Thymus (tissue), 11 donors: Measurements from ENCODE around the gene AOX1. TPM values are rescaled to one million over a fixed set of nuclear protein-coding genes. Genes with fewer than 3 reads are reported as not detected.

Experiments used
- DNase-seq, 9 donors: peaks; one replicate each; pipeline ENCODE4 v3.0.0-alpha.2; 2013; ENCODE audit warnings: low spot score in 9 of 9, low read depth in 6 of 9, missing footprints in 1 of 9
- H3K27ac ChIP-seq, 2 donors: one replicate each; pipeline ENCODE4 v1.5.1; 2013; ENCODE audit warnings: control low read depth in 1 of 2, low read depth in 1 of 2, low read length in 1 of 2, mild to moderate bottlenecking in 1 of 2, moderate library complexity in 1 of 2
- H3K27me3 ChIP-seq, 2 donors: one replicate each; pipeline ENCODE4 v1.5.1; 2013; ENCODE audit warnings: low read length in 1 of 2; ENCODE audit not compliant: control insufficient read depth in 2 of 2, insufficient read depth in 1 of 2
- H3K36me3 ChIP-seq, 2 donors: one replicate each; pipeline ENCODE4 v1.5.1; 2013; ENCODE audit warnings: low read length in 1 of 2, mild to moderate bottlenecking in 1 of 2, moderate library complexity in 1 of 2; ENCODE audit not compliant: control insufficient read depth in 2 of 2, insufficient read depth in 2 of 2
- H3K4me1 ChIP-seq, 2 donors: one replicate each; pipeline ENCODE4 v1.5.1; 2013; ENCODE audit warnings: low read length in 2 of 2; ENCODE audit not compliant: control insufficient read depth in 2 of 2, insufficient read depth in 2 of 2
- H3K4me3 ChIP-seq, 2 donors: one replicate each; pipeline ENCODE4 v1.5.1; 2013; ENCODE audit warnings: low read length in 2 of 2, control low read depth in 1 of 2, mild to moderate bottlenecking in 1 of 2
- H3K9me3 ChIP-seq, 2 donors: one replicate each; pipeline ENCODE4 v1.5.1; 2013; ENCODE audit warnings: low read length in 1 of 2, mild to moderate bottlenecking in 1 of 2; ENCODE audit not compliant: control insufficient read depth in 2 of 2, insufficient read depth in 1 of 2
- WGBS: extraction: QIAGEN DNeasy Blood & Tissue Kit; methylation state at CpG from one replicate; pipeline ENCODE4 v1.1.7; 2013; 5-methylcytosine and 5-hydroxymethylcytosine counted together
- polyA plus RNA-seq: library from polyadenylated mRNA; stranded (reverse); fragments of 200-250 nt; gene quantifications from one replicate; pipeline ENCODE4 v1.2.3, GENCODE V29; 2013
- total RNA-seq: library from RNA; stranded (reverse); fragments of 120-200 nt; gene quantifications from one replicate; pipeline ENCODE4 v1.2.4, GENCODE V29; 2013
- donor health status: healthy.

Gene AOX1
- total and polyA plus RNA-seq, 2 donors: 0.42 to 10.7 TPM

- no peak for DNase-seq
- no peak overlapping the region for H3K27ac ChIP-seq
- WGBS: 98% methylated on average over 1 of the region's 1 CpG
- H3K36me3 ChIP-seq: no peaks in the 10 kb centered on the region
- H3K4me1 ChIP-seq: no peaks in the 10 kb centered on the region
- peaks cover 0 to 4% of the 10 kb centered on the region in 2 donors for H3K9me3 ChIP-seq
- H3K4me3 ChIP-seq: no peak overlapping the region
- no peaks in the 10 kb centered on the region for H3K27me3 ChIP-seq
These were observed 66.3 kb downstream of the AOX1 start for GRCh38 chr2:200652158-200652557.

GRCh38 chr2:200653021-200653420 lies 67.2 kb downstream of the AOX1 start:
- Histone ChIP-seq H3K9me3 (peaks cover 0 to 4% of the 10 kb centered on the region in 2 donors), H3K27me3 (no peaks in the 10 kb centered on the region), H3K4me3 (no peak overlapping the region), H3K36me3 (no peaks in the 10 kb centered on the region), H3K4me1 (no peaks in the 10 kb centered on the region), H3K27ac (no peak overlapping the region)
- DNase-seq: no peak
- 98% methylated on average over 3 of the region's 3 CpGs for WGBS

GRCh38 chr2:200654823-200655222 lies 69.0 kb downstream of the AOX1 start:
- Histone ChIP-seq H3K4me1 (no peaks in the 10 kb centered on the region), H3K9me3 (no peaks in the 10 kb centered on the region), H3K27ac (no peak overlapping the region), H3K4me3 (no peak overlapping the region), H3K27me3 (no peaks in the 10 kb centered on the region), H3K36me3 (no peaks in the 10 kb centered on the region)
- WGBS: 98% methylated on average over 3 of the region's 3 CpGs
- DNase-seq: no peak

GRCh38 chr2:200655918-200656580 lies 70.2 kb downstream of the AOX1 start:
- DNase-seq: no peak
- Histone ChIP-seq H3K9me3 (no peaks in the 10 kb centered on the region), H3K27ac (no peak overlapping the region), H3K36me3 (no peaks in the 10 kb centered on the region), H3K4me1 (no peaks in the 10 kb centered on the region), H3K27me3 (no peaks in the 10 kb centered on the region), H3K4me3 (no peak overlapping the region)
- 96% methylated on average over 3 of the region's 3 CpGs for WGBS

- H3K27me3 ChIP-seq: no peaks in the 10 kb centered on the region
- no peaks in the 10 kb centered on the region for H3K9me3 ChIP-seq
- H3K36me3 ChIP-seq: no peaks in the 10 kb centered on the region
- DNase-seq: no peak
- H3K4me3 ChIP-seq: no peak overlapping the region
- no peak overlapping the region for H3K27ac ChIP-seq
- 97% methylated on average over 5 of the region's 5 CpGs for WGBS
- no peaks in the 10 kb centered on the region for H3K4me1 ChIP-seq
These were observed 72.6 kb downstream of the AOX1 start for GRCh38 chr2:200658278-200658864.

GRCh38 chr2:200659410-200659809 lies 73.6 kb downstream of the AOX1 start:
- Histone ChIP-seq H3K4me3 (no peak overlapping the region), H3K27me3 (no peaks in the 10 kb centered on the region), H3K36me3 (no peaks in the 10 kb centered on the region), H3K9me3 (no peaks in the 10 kb centered on the region), H3K27ac (no peak overlapping the region), H3K4me1 (no peaks in the 10 kb centered on the region)
- 90% methylated on average over 4 of the region's 4 CpGs for WGBS
- DNase-seq: no peak

GRCh38 chr2:200661477-200661876 lies 75.7 kb downstream of the AOX1 start:
- H3K9me3 ChIP-seq: no peaks in the 10 kb centered on the region
- no peak overlapping the region for H3K4me3 ChIP-seq
- WGBS: 91% methylated on average over 1 of the region's 1 CpG
- no peaks in the 10 kb centered on the region for H3K27me3 ChIP-seq
- no peaks in the 10 kb centered on the region for H3K36me3 ChIP-seq
- no peak for DNase-seq
- no peaks in the 10 kb centered on the region for H3K4me1 ChIP-seq
- H3K27ac ChIP-seq: no peak overlapping the region

- 94% methylated on average over 7 of the region's 7 CpGs for WGBS
- Histone ChIP-seq H3K4me1 (peaks cover 0 to 4% of the 10 kb centered on the region in 2 donors), H3K4me3 (no peak overlapping the region), H3K27ac (no peak overlapping the region), H3K9me3 (no peaks in the 10 kb centered on the region), H3K36me3 (no peaks in the 10 kb centered on the region), H3K27me3 (no peaks in the 10 kb centered on the region)
- DNase-seq: no peak
These were observed 76.9 kb downstream of the AOX1 start for GRCh38 chr2:200662727-200663126.

- H3K27ac ChIP-seq: no peak overlapping the region
- H3K4me1 ChIP-seq: peaks cover under 1 to 9% of the 10 kb centered on the region in 2 donors
- no peak overlapping the region for H3K4me3 ChIP-seq
- DNase-seq: no peak
- H3K36me3 ChIP-seq: no peaks in the 10 kb centered on the region
- no peaks in the 10 kb centered on the region for H3K27me3 ChIP-seq
- 95% methylated on average over 6 of the region's 6 CpGs for WGBS
- H3K9me3 ChIP-seq: no peaks in the 10 kb centered on the region
These were observed 79.1 kb downstream of the AOX1 start for GRCh38 chr2:200664770-200665494.
